HG03095 (cell line): ENCODE results near the gene XXYLT1.
"Not testable (repeated sequence)": the region's sequence is repeated elsewhere in the genome, so short reads cannot be mapped to it uniquely, and the experiment has no call there.

Experiments
- ATAC-seq: cut with Tn5 transposase; IDR thresholded peaks from one replicate; pipeline ENCODE4 v1.9.1; 2021; ENCODE audit warnings: moderate library complexity; ENCODE audit not compliant: unreplicated experiment

The XXYLT1 gene

DNA sequence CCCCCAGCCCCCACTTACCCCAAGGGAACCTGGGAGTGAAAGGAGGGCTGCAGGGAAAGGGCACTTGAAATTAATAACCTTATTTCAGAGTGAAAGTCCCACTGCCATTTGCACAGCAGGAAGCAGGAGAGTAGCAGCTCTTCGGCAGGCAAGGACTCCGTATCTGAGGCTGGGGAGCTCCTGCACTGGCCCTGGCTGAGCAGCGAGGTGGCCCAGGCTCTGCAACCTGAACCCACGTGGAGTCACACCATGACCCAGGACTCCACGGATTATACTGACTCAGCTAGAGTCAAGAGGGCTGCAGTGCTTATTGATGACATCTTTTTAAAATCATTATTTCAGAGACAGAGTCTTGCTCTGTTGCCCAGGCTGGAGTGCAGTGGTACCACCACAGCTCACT lies 214.5 kb downstream of the XXYLT1 start:
- ATAC-seq, result no peak

DNA sequence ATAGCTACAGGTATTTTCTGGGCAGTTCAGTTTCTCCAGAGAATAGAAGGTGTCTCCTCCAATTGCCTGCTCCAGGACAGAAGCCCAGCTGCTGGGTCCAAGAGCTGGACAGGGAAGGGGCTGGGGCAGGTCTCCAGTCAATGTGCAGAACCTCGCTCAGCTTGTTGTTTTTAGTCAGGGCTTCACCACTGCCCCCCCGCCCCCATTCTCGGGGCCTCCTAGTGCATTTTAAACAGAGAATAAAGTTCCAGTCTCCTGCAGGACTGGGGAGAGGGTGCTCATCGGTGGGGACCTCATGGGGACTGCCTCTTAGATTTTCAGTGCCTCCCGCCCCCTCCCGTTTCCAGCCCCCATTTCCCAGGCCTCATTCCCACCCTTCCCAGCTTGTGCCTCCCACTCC lies 216.6 kb downstream of the XXYLT1 start:
- ATAC-seq, result no peak

DNA sequence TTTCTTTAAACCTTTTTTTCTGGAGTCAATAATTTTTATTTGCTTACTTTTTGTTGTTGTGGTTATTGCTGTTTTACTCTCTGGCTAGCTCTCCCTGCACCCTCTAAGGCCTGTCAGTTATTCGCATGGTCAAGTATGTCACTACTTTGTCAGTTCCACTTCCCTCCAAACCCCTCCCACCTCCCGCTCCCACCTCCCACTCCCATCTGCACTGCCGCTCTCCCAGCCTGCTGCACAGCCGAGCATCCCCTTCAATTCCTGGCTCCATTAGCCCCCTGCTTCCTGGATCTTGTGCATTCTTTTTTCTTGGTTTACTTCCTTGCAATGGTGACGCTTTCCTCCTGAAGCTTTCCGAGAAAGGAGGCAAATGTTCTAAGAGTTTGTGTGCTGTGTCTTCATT lies 218.0 kb downstream of the XXYLT1 start:
- no peak for ATAC-seq

DNA sequence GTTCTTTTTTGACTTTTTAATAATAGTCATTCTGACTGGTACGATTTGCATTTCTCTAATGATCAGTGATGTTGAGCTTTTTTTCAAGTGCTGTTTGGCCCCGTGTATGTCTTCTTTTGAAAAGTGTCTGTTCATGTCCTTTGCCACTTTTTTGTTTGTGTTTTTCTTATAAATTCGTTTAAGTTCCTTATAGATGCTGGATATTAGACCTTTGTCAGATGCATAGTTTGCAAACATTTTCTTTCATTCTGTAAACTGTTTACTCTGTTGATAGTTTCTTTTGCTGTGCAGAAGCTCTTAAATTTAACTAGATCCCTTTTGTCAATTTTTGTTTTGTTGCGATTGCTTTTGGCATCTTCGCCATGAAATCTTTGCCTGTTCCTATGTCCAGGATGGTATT lies 220.7 kb downstream of the XXYLT1 start:
- ATAC-seq, result not testable (repeated sequence)

GRCh38 chr3:195048059-195048905 lies 222.7 kb downstream of the XXYLT1 start:
- no peak for ATAC-seq

- no peak for ATAC-seq
Measured at GRCh38 chr3:195047536-195047935, 223.4 kb downstream of the XXYLT1 start.

GRCh38 chr3:195046441-195046840 lies 224.5 kb downstream of the XXYLT1 start:
- ATAC-seq, result no peak

- ATAC-seq, result no peak
Measured at GRCh38 chr3:195045481-195046210, 225.3 kb downstream of the XXYLT1 start.

- ATAC-seq, result no peak
Measured at GRCh38 chr3:195044411-195044810, 226.5 kb downstream of the XXYLT1 start.

- ATAC-seq, result no peak
Measured at GRCh38 chr3:195043607-195044339, 227.2 kb downstream of the XXYLT1 start.

DNA sequence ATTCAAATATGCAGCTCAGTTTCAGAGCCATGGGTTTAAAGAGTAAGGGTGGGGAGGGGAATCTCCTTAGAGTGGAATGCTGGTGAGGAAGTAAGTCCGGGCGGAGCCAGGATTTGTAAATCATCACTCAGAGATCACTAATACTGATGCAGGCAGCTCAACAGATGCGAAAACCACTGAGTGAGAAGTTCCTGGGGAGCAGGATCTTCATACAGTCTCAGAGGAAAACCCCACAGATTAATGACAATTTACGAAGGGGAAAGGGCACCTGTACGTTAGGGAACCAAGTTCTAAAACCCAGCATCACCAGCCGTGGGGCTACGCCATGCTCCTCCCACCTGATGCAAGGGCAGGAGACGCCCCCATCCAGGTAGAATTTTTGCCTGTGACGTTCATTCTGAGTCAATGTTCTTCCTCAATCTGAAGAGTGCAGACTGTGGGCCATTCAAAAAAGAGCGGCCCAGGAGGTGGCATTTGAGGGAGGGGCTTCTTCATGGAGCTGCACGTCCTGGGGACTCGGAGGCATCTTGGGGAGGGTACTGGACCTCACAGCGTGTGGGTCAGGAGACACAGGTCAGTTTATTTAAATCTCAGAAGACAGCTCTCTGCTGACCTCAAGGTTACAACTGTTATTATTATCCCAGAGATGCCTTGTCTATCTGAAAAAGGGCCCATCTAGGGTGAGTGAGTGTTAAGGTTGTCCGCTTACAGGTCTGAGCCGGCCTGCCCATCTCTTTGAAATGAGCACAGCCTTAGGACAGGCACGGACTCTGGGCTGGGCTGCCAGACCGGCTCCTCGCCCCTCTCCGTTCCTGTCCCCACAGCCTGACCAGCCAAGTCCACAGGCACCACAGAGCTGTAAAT lies 228.0 kb downstream of the XXYLT1 start:
- ATAC-seq, result no peak

GRCh38 chr3:195041871-195042742 lies 228.9 kb downstream of the XXYLT1 start:
- no peak for ATAC-seq

DNA sequence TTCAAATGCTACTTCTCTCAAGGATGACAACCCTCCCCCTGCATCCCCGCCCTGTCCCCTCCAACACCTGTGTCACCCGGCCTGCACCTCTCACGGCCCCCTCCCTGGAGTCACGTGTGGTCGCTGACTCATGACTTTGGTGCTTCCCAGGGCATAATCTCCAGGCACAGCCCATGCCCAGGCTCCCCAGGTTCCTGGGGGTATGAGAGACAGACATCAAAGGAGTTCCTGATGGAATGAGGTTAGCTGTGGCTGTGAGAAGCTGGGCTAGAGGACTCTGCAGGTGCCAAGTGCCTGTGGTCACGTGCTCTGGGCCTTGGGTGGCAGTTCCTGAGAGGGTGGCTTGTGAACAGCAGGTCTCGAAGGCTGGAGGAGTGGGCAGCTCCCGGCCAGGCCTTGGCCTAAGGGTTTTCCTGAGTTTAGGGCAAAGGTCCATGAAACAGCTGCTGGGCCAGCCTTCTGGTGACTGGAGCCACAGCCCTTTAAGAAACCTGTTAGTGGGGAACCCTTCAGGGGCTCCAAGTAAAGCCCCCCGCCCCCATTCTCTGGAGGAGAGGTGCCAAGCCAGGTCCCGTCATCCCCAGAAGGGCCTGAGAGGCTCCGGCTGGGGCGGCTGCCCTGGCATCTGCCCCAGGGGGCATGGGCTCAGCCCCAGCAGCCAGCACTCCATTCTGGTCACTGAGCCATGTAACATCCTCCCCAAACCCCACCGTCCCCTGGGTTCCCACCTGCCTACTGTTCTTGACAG lies 230.0 kb downstream of the XXYLT1 start:
- no peak for ATAC-seq

DNA sequence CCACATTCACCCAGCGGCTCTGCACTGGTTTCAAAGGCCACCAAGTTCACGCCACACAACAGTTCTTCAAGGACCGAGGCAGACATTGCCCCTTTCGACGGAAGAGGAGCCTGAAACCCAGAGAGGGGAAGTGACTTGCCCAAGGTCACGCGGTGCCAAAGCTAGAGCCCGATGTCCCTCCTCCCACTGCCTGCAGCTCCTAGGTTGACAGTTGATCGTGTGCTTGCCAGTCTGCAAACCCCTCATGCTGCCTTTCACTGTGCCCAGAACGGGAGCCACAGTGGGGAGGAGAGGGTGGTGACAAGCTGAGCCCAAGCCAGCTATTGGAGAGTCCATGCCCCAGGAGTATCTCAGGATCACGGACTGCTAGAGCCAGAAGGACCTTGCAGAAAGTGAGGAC lies 230.9 kb downstream of the XXYLT1 start:
- ATAC-seq, result no peak

DNA sequence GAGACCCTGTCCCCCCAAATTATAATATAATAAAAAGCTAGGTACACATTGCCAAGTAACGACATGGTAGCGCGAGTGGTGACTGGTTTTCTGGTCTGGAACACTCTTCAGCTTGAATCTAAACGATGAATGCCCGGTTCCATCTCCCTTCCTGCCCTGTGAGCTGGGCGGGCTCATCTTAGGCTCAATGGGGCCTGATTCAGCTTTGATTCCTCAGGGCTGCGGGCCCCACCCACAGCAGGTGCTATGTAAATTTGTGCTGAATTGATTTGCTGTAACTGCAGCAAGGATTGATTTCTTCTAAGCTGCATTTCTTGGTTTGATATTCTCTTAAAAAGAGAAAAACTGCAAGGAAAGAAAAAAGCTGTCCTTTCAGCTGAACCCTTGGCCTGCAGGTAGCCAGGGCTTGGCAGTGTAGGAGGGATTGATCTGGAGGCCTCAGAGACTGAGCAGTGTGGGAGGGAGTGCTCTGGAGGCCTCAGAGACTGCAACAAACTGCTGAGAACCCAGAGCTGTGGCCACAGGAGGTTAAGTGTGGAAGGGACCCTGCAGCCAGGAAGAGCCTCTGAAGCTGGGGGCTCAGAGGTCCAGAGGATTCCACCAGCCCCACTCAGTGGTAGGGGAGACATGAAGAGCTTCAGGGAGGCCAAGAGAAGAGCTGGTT lies 231.6 kb downstream of the XXYLT1 start:
- no peak for ATAC-seq

DNA sequence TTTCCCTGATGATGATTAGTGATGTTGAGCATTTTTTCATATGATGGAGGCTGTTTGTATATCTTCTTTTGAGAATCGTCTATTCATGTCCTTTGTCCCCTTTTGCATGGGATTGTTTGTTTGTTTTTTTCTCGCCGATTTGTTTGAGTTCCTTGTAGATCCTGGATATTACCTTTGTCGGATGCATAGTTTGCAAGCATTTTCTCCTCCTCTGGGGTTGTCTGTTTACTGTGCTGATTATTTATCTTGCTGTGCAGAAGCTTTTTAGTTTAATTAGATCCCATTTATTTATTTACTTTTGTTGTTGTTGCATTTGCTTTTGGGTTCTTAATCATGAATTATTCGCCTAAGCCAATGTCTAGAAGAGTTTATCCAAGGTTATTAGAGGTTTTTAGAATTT lies 232.8 kb downstream of the XXYLT1 start:
- no peak for ATAC-seq

GRCh38 chr3:195037586-195037985 lies 233.4 kb downstream of the XXYLT1 start:
- ATAC-seq, result not testable (repeated sequence)

GRCh38 chr3:195036974-195037373 lies 234.0 kb downstream of the XXYLT1 start:
- no peak for ATAC-seq
